ENCODE data around the gene ZNF292.

Gene ZNF292

GRCh38 chr6:87116922-87117321, 38.4 kb upstream of the ZNF292 start:
- Histone ChIP-seq H3K4me3 (IDR thresholded peaks at IDR 0.05; ENCODE audit: insufficient read depth, low read depth, low read length) (no peak overlapping the region), H3K36me3 (ENCODE audit: insufficient read depth) (no peaks in the 10 kb centered on the region)
- no peak for TF ChIP-seq CTCF (conservative IDR thresholded peaks at IDR 0.05; ENCODE audit: low read depth, low read length)

GRCh38 chr6:87118054-87118453, 37.3 kb upstream of the ZNF292 start:
- H4K20me1 ChIP-seq (ENCODE audit: insufficient read depth) = no peaks in the 10 kb centered on the region
- H3K36me3 ChIP-seq (ENCODE audit: insufficient read depth) = no peaks in the 10 kb centered on the region
- H2AFZ ChIP-seq (ENCODE audit: low read depth) = no peak overlapping the region
- H3K79me2 ChIP-seq (ENCODE audit: insufficient read depth, low read depth) = no peaks in the 10 kb centered on the region
- no peaks in the 10 kb centered on the region for H3K4me1 ChIP-seq (ENCODE audit: low read depth, poor library complexity, severe bottlenecking)
- H3K27ac ChIP-seq = no peak overlapping the region
- H3K9ac ChIP-seq = no peak overlapping the region
- H3K4me2 ChIP-seq = no peak overlapping the region
- TF ChIP-seq CTCF (conservative IDR thresholded peaks at IDR 0.05; ENCODE audit: low read depth, low read length) = no peak
- H3K4me3 ChIP-seq (IDR thresholded peaks at IDR 0.05; ENCODE audit: insufficient read depth, low read depth, low read length) = no peak overlapping the region
- no peaks in the 10 kb centered on the region for H3K27me3 ChIP-seq (ENCODE audit: insufficient read depth, low read depth)

More at GRCh38 chr6:87116922-87117321, 38.4 kb upstream of the ZNF292 start:
- H3K4me2 ChIP-seq = no peak overlapping the region
- no peaks in the 10 kb centered on the region for H3K27me3 ChIP-seq (ENCODE audit: insufficient read depth, low read depth)
- no peak overlapping the region for H3K27ac ChIP-seq
- H4K20me1 ChIP-seq (ENCODE audit: insufficient read depth) = no peaks in the 10 kb centered on the region
- no peak overlapping the region for H3K9ac ChIP-seq
- no peaks in the 10 kb centered on the region for H3K4me1 ChIP-seq (ENCODE audit: low read depth, poor library complexity, severe bottlenecking)
- H2AFZ ChIP-seq (ENCODE audit: low read depth) = no peak overlapping the region
- no peaks in the 10 kb centered on the region for H3K79me2 ChIP-seq (ENCODE audit: insufficient read depth, low read depth)

GRCh38 chr6:87122477-87122876, 32.9 kb upstream of the ZNF292 start:
- Histone ChIP-seq H3K79me2 (ENCODE audit: insufficient read depth, low read depth) (no peaks in the 10 kb centered on the region), H4K20me1 (ENCODE audit: insufficient read depth) (no peaks in the 10 kb centered on the region), H3K27me3 (ENCODE audit: insufficient read depth, low read depth) (no peaks in the 10 kb centered on the region), H3K4me1 (ENCODE audit: low read depth, poor library complexity, severe bottlenecking) (no peaks in the 10 kb centered on the region), H3K9ac (no peak overlapping the region), H3K4me2 (no peak overlapping the region), H3K27ac (no peak overlapping the region), H3K36me3 (ENCODE audit: insufficient read depth) (no peaks in the 10 kb centered on the region), H3K4me3 (IDR thresholded peaks at IDR 0.05; ENCODE audit: insufficient read depth, low read depth, low read length) (no peak overlapping the region), H2AFZ (ENCODE audit: low read depth) (no peak overlapping the region)
- TF ChIP-seq CTCF (conservative IDR thresholded peaks at IDR 0.05; ENCODE audit: low read depth, low read length) = no peak

GRCh38 chr6:87124074-87124473, 31.3 kb upstream of the ZNF292 start:
- H3K9ac ChIP-seq = no peak overlapping the region
- H3K4me3 ChIP-seq (IDR thresholded peaks at IDR 0.05; ENCODE audit: insufficient read depth, low read depth, low read length) = no peak overlapping the region
- H2AFZ ChIP-seq (ENCODE audit: low read depth) = no peak overlapping the region
- H4K20me1 ChIP-seq (ENCODE audit: insufficient read depth) = no peaks in the 10 kb centered on the region
- no peaks in the 10 kb centered on the region for H3K4me1 ChIP-seq (ENCODE audit: low read depth, poor library complexity, severe bottlenecking)
- H3K36me3 ChIP-seq (ENCODE audit: insufficient read depth) = no peaks in the 10 kb centered on the region
- no peak overlapping the region for H3K4me2 ChIP-seq
- TF ChIP-seq CTCF (conservative IDR thresholded peaks at IDR 0.05; ENCODE audit: low read depth, low read length) = no peak
- no peak overlapping the region for H3K27ac ChIP-seq
- no peaks in the 10 kb centered on the region for H3K79me2 ChIP-seq (ENCODE audit: insufficient read depth, low read depth)
- no peaks in the 10 kb centered on the region for H3K27me3 ChIP-seq (ENCODE audit: insufficient read depth, low read depth)

Measured in KMS-11 (cell line).